Ovary (tissue), 9 donors: Measurements from ENCODE around the gene TIMP3. TPM values are rescaled to one million over a fixed set of nuclear protein-coding genes. Genes with fewer than 3 reads are reported as not detected.

Experiments
- DNase-seq, 5 donors: peaks; one replicate each; pipeline ENCODE4 v3.0.0-alpha.2; 2019 to 2020
- H3K27ac ChIP-seq, 2 donors: fragments of 200-600 bp; one replicate each; pipeline versions ENCODE4 v1.5.1 to v1.8.0; 2019 to 2022
- H3K27me3 ChIP-seq: fragments of 200-600 bp; one replicate; pipeline ENCODE4 v1.8.0; 2022
- H3K36me3 ChIP-seq: fragments of 200-600 bp; sonication (generic); one replicate; pipeline ENCODE4 v1.5.1; 2019
- H3K4me1 ChIP-seq: one replicate; pipeline ENCODE4 v1.8.1; 2013; ENCODE audit warnings: mild to moderate bottlenecking, moderate library complexity; ENCODE audit not compliant: insufficient read depth
- H3K4me3 ChIP-seq: fragments of 200-600 bp; sonication (generic); one replicate; pipeline ENCODE4 v1.5.1; 2017
- H3K9me3 ChIP-seq, 2 donors: fragments of 200-600 bp in 1 of 2; sonication (generic) in 1 of 2; one replicate each; pipeline versions ENCODE4 v1.5.1 to v1.8.1; 2013 to 2019; ENCODE audit warnings: mild to moderate bottlenecking in 1 of 2, moderate library complexity in 1 of 2
- CTCF ChIP-seq, 3 donors: fragments of 450-650 bp in 2 of 3; fragments of 200-600 bp in 1 of 3; IDR thresholded peaks; one replicate each; pipeline versions ENCODE4 v1.5.1 to v1.8.0; 2016 to 2022; ENCODE audit warnings: antibody characterized with exemption in 3 of 3, mild to moderate bottlenecking in 1 of 3
- EP300 ChIP-seq: sonication (generic); formaldehyde crosslinking; IDR thresholded peaks from one replicate; pipeline ENCODE4 v1.6.1; 2017; ENCODE audit warnings: antibody characterized with exemption
- POLR2A ChIP-seq: fragments of 450-650 bp; IDR thresholded peaks from one replicate; pipeline ENCODE4 v1.6.1; 2017; ENCODE audit warnings: antibody characterized with exemption, mild to moderate bottlenecking, moderate library complexity
- WGBS, 3 donors: extraction: QIAGEN DNeasy Blood & Tissue Kit in 1 of 3; methylation state at CpG; one replicate each; pipeline versions ENCODE4 v1.1.5 to v1.1.7; 2013 to 2017; 5-methylcytosine and 5-hydroxymethylcytosine counted together
- intact Hi-C, 4 donors: fragments of 100-400 bp; cut with DNase I; formaldehyde crosslinking; loops; one replicate each; pipeline versions ENCODE4 v1.11.0 to v1.15.1; 2022 to 2023
- polyA plus RNA-seq, 2 donors: library from polyadenylated mRNA; stranded (reverse); fragments of 200-250 nt in 1 of 2; fragments of 350-450 nt in 1 of 2; fragmentation: Illumina TruSeq in 1 of 2; extraction: RNeasy Lipid Tissue Mini Kit (QIAGEN cat#74804) in 1 of 2; gene quantifications; one replicate each; pipeline ENCODE4 v1.2.3, GENCODE V29; 2013 to 2014
- total RNA-seq, 7 donors: library from RNA; depleted of rRNA in 2 of 7; stranded (reverse); fragments of >200 nt in 2 of 7; fragmentation: NEBNext Ultra II Directional in 3 of 7; extraction: Animal tissue kit (Norgen Biotek cat#: 25700) in 3 of 7; gene quantifications; one replicate each; pipeline versions ENCODE4 v1.1.0 to v1.2.4, GENCODE V29; 2016 to 2023
- donor health status: DM: no; HTN: no; CAD: no; lungs with moderate emphysema.
- donor health status: DM: no; HTN: no; CAD: no.
- donor health status: Bipolar disorder and iron deficiency.
- donor health status: DM: yes; HTN: yes; CAD: no.
- donor health status: DM: no; HTN: no; CAD: no.
- donor health status: DM: yes; HTN: yes; CAD: no.

The TIMP3 gene
- total and polyA plus RNA-seq, 9 donors: 48.5 to 565 (median 121) TPM

DNA sequence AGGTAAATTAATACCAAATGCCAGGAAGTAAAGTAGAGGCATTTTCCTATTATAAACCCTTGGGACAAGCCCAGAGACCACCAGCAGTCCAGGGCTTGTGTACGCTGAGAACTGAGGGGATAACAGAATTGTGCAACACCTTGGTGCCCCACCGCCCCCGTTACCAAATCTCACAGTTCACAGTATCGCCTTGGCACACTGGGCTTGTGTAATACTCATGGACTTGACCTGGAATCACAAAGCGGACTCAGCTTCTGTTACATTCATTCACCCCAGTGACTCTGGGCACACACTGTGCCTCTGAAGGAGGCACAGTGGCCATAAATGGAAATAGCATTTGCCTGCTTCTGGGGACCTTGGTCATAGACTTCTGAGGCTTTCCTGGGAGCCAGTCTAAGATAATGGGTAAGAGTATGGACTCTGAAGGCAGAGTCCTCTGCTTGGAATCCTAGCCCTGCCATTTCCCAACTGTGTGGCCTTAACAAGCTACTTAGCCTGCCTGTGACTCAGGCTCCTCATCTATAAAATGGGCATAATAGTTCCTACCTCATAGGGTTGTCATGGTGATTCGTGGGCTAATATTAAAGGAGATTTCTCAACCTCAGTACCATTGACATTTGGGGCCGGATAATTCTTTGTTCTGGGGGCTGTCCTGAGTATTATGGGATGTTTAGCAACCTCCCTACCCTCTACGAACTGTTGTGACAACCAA lies 53.7 kb downstream of the TIMP3 start:
- H3K4me3 ChIP-seq: no peak overlapping the region
- intact Hi-C loops: no loop called here
- H3K36me3 ChIP-seq: no peaks in the 10 kb centered on the region
- H3K27me3 ChIP-seq: no peaks in the 10 kb centered on the region
- no peak for DNase-seq
- H3K4me1 ChIP-seq: peaks cover 23% of the 10 kb centered on the region
- 93 to 96% (median 95%) methylated on average over 8 of the region's 8 CpGs for WGBS, 3 donors
- H3K27ac ChIP-seq: no peak overlapping the region
- no peaks in the 10 kb centered on the region for H3K9me3 ChIP-seq
- no peak for TF ChIP-seq POLR2A
- no peak for TF ChIP-seq CTCF (IDR thresholded peaks at IDR 0.05)
- no peak for TF ChIP-seq EP300

DNA sequence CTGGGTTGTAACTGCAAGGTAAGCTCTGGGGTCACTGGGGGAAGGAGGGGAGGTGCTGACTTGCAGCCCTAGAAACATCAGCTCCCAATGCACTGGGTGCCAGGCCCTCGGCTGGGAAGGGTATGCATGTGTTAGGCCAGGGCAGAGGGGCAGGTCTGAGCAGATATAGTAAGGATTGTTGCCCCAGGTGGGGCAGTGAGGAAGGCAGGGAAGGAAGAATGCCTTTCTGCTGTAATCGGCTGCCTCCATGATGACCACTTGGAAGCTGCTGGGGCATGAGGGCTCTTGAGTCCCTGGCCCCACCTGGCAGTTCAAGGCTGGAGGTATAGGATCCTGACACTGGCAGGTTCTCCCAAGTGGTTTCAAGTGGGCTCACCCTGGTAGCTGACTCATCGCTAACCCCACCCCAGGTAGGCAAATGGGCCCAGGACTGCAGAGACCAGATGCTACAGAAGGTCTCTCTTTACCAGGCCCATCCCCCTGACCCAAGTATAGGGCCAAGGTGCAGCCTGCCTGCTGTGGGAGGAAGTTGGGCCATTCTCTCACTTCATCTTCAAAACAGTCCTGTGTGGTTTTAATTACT lies 56.7 kb downstream of the TIMP3 start:
- no peak for DNase-seq
- Histone ChIP-seq H3K27ac (no peak overlapping the region), H3K27me3 (no peaks in the 10 kb centered on the region), H3K36me3 (no peaks in the 10 kb centered on the region), H3K4me1 (peaks cover under 1% of the 10 kb centered on the region), H3K9me3 (no peaks in the 10 kb centered on the region), H3K4me3 (no peak overlapping the region)
- TF ChIP-seq EP300: no peak
- no peak for TF ChIP-seq POLR2A
- TF ChIP-seq CTCF (IDR thresholded peaks at IDR 0.05): no peak
- intact Hi-C loops: no loop called here
- 93 to 97% (median 95%) methylated on average over 3 of the region's 3 CpGs for WGBS, 3 donors

DNA sequence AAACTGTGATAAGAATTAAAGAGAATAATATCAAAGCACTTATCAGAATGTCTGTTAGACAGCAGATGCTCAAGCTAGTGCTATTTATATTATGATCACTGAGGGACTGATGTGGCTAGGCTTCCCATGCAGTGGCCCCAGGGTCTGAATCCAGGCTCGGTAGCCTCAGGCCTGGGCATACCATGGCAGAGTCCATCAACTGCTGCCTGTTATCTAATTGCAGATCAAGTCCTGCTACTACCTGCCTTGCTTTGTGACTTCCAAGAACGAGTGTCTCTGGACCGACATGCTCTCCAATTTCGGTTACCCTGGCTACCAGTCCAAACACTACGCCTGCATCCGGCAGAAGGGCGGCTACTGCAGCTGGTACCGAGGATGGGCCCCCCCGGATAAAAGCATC lies 57.5 kb downstream of the TIMP3 start:
- no peaks in the 10 kb centered on the region for H3K9me3 ChIP-seq
- intact Hi-C loops: no loop called here
- no peak overlapping the region for H3K27ac ChIP-seq
- no peaks in the 10 kb centered on the region for H3K27me3 ChIP-seq
- no peak for DNase-seq
- H3K4me1 ChIP-seq: no peaks in the 10 kb centered on the region
- no peaks in the 10 kb centered on the region for H3K36me3 ChIP-seq
- no peak overlapping the region for H3K4me3 ChIP-seq
- TF ChIP-seq EP300: no peak
- 91 to 97% (median 92%) methylated on average over 9 of the region's 9 CpGs for whole genome bisulfite sequencing, 3 donors

DNA sequence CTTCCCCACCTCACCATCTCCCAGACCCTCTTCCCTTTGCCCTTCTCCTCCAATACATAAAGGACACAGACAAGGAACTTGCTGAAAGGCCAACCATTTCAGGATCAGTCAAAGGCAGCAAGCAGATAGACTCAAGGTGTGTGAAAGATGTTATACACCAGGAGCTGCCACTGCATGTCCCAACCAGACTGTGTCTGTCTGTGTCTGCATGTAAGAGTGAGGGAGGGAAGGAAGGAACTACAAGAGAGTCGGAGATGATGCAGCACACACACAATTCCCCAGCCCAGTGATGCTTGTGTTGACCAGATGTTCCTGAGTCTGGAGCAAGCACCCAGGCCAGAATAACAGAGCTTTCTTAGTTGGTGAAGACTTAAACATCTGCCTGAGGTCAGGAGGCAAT lies 58.2 kb downstream of the TIMP3 start:
- no peak overlapping the region for H3K4me3 ChIP-seq
- TF ChIP-seq POLR2A (no peak), EP300 (no peak), CTCF (IDR thresholded peaks at IDR 0.05) (no peak)
- WGBS, 3 donors: 83 to 95% (median 89%) methylated on average over 1 of the region's 1 CpG
- intact Hi-C loops: no loop called here
- H3K4me1 ChIP-seq: no peaks in the 10 kb centered on the region
- no peaks in the 10 kb centered on the region for H3K27me3 ChIP-seq
- no peak overlapping the region for H3K27ac ChIP-seq
- no peaks in the 10 kb centered on the region for H3K9me3 ChIP-seq
- DNase-seq: no peak
- no peaks in the 10 kb centered on the region for H3K36me3 ChIP-seq

GRCh38 chr22:32861330-32861729 lies 59.8 kb downstream of the TIMP3 start:
- Histone ChIP-seq H3K4me3 (no peak overlapping the region), H3K27ac (no peak overlapping the region), H3K4me1 (no peaks in the 10 kb centered on the region), H3K27me3 (no peaks in the 10 kb centered on the region), H3K36me3 (no peaks in the 10 kb centered on the region), H3K9me3 (no peaks in the 10 kb centered on the region)
- TF ChIP-seq EP300 (no peak), CTCF (IDR thresholded peaks at IDR 0.05) (no peak), POLR2A (no peak)
- 96 to 99% (median 99%) methylated on average over 5 of the region's 5 CpGs for WGBS, 3 donors
- DNase-seq: no peak
- intact Hi-C loops: no loop called here
